Skin epidermis (tissue), 12 donors: Measurements from ENCODE around the gene AAGAB.

Experiments
- H3K27ac ChIP-seq, 21 experiments: fragments of 200-600 bp; sonication (generic) in 11 of 21; one replicate each; pipeline ENCODE4 v1.5.0; 2020; ENCODE audit warnings: mild to moderate bottlenecking in 3 of 21, inconsistent platforms in 2 of 21, moderate library complexity in 2 of 21
- H3K4me3 ChIP-seq, 7 experiments: fragments of 200-600 bp; sonication (generic) in 2 of 7; one replicate each; pipeline ENCODE4 v1.5.0; 2020; ENCODE audit warnings: inconsistent platforms in 2 of 7, mild to moderate bottlenecking in 2 of 7, moderate library complexity in 1 of 7

The AAGAB gene

GRCh38 chr15:67178569-67179210, 75.8 kb downstream of the AAGAB start:
- H3K4me3 ChIP-seq: no peak overlapping the region
- H3K27ac ChIP-seq: peak overlapping the region in 2 of 21 experiments; percentile 9 to 42

GRCh38 chr15:67177752-67178151, 76.7 kb downstream of the AAGAB start:
- H3K27ac ChIP-seq: peak overlapping the region in 4 of 21 experiments; percentile 17 to 45 (median 32)

GRCh38 chr15:67176195-67176971, 78.1 kb downstream of the AAGAB start:
- Histone ChIP-seq H3K27ac (peak overlapping the region in 13 of 21 experiments; percentile 2 to 84 (median 68)), H3K4me3 (no peak overlapping the region)

More at GRCh38 chr15:67177752-67178151, 76.7 kb downstream of the AAGAB start:
- H3K4me3 ChIP-seq: no peak overlapping the region

GRCh38 chr15:67175643-67176071, 78.8 kb downstream of the AAGAB start:
- peak overlapping the region in 16 of 21 experiments; percentile 19 to 84 (median 47) for H3K27ac ChIP-seq
- H3K4me3 ChIP-seq: no peak overlapping the region

GRCh38 chr15:67174864-67175573, 79.4 kb downstream of the AAGAB start:
- peak overlapping the region in 16 of 21 experiments; percentile 14 to 84 (median 47) for H3K27ac ChIP-seq

GRCh38 chr15:67174446-67174845, 80.0 kb downstream of the AAGAB start:
- Histone ChIP-seq H3K4me3 (no peak overlapping the region), H3K27ac (peak overlapping the region in 10 of 21 experiments; percentile 14 to 84 (median 70))

More at GRCh38 chr15:67174864-67175573, 79.4 kb downstream of the AAGAB start:
- H3K4me3 ChIP-seq: no peak overlapping the region

GRCh38 chr15:67173786-67174185, 80.7 kb downstream of the AAGAB start:
- H3K4me3 ChIP-seq: no peak overlapping the region
- H3K27ac ChIP-seq: peak overlapping the region in 8 of 21 experiments; percentile 28 to 84 (median 71)

GRCh38 chr15:67173005-67173404, 81.5 kb downstream of the AAGAB start:
- Histone ChIP-seq H3K4me3 (no peak overlapping the region), H3K27ac (peak overlapping the region in 3 of 21 experiments; percentile 4 to 74 (median 8))

GRCh38 chr15:67172172-67172571, 82.3 kb downstream of the AAGAB start:
- H3K4me3 ChIP-seq: no peak overlapping the region
- H3K27ac ChIP-seq: no peak overlapping the region

- H3K4me3 ChIP-seq: no peak overlapping the region
- H3K27ac ChIP-seq: no peak overlapping the region
These were observed 83.0 kb downstream of the AAGAB start for GRCh38 chr15:67171471-67171870.

- H3K27ac ChIP-seq: no peak overlapping the region
- H3K4me3 ChIP-seq: no peak overlapping the region
These were observed 84.1 kb downstream of the AAGAB start for GRCh38 chr15:67170143-67170925.

- H3K4me3 ChIP-seq: no peak overlapping the region
- H3K27ac ChIP-seq: peak overlapping the region in 1 of 21 experiments; percentile 18
These were observed 85.8 kb downstream of the AAGAB start for GRCh38 chr15:67168694-67169093.

GRCh38 chr15:67167091-67167490, 87.4 kb downstream of the AAGAB start:
- Histone ChIP-seq H3K4me3 (peak overlapping the region in 1 of 7 experiments; percentile 5), H3K27ac (peak overlapping the region in 3 of 21 experiments; percentile 4 to 69 (median 36))

- peak overlapping the region in 5 of 21 experiments; percentile 4 to 69 (median 36) for H3K27ac ChIP-seq
These were observed 88.0 kb downstream of the AAGAB start for GRCh38 chr15:67166280-67167009.

GRCh38 chr15:67165254-67166253, 88.9 kb downstream of the AAGAB start:
- peak overlapping the region in 4 of 21 experiments; percentile 27 to 43 (median 35) for H3K27ac ChIP-seq

More at GRCh38 chr15:67166280-67167009, 88.0 kb downstream of the AAGAB start:
- no peak overlapping the region for H3K4me3 ChIP-seq

GRCh38 chr15:67164811-67165253, 89.6 kb downstream of the AAGAB start:
- H3K27ac ChIP-seq: peak overlapping the region in 4 of 21 experiments; percentile 27 to 50 (median 42)
- no peak overlapping the region for H3K4me3 ChIP-seq

More at GRCh38 chr15:67165254-67166253, 88.9 kb downstream of the AAGAB start:
- H3K4me3 ChIP-seq: no peak overlapping the region

GRCh38 chr15:67164401-67164791, 90.1 kb downstream of the AAGAB start:
- no peak overlapping the region for H3K4me3 ChIP-seq
- peak overlapping the region in 2 of 21 experiments; percentile 41 to 50 for H3K27ac ChIP-seq
